ENCODE results near the gene ACOT12. TPM values are rescaled to one million over a fixed set of nuclear protein-coding genes. Genes with fewer than 3 reads are reported as not detected.
"Not testable (repeated sequence)": the region's sequence is repeated elsewhere in the genome, so short reads cannot be mapped to it uniquely, and the experiment has no call there.

Gene ACOT12
- total RNA-seq, 1 donor from 2014 or later = not detected

GRCh38 chr5:81297531-81297930 lies 96.4 kb downstream of the ACOT12 start:
- H3K4me3 Mint-ChIP-seq (ENCODE audit: low read depth) = no peak overlapping the region
- H3K27ac Mint-ChIP-seq = no peak overlapping the region
- intact Hi-C loops (cut with micrococcal nuclease) = loop anchor here (5.0 to 10.0 kb wide), 3 partner anchors 70 to 813 kb away; partner anchors contain the start of gene FAM151B
- H3K9me3 Mint-ChIP-seq = peaks cover 21% of the 10 kb centered on the region
- no peaks in the 10 kb centered on the region for H3K27me3 Mint-ChIP-seq (ENCODE audit: low read depth)
- H3K36me3 Mint-ChIP-seq (ENCODE audit: low read depth) = peaks cover 19% of the 10 kb centered on the region
- H3K4me1 Mint-ChIP-seq (ENCODE audit: low read depth) = peaks cover 36% of the 10 kb centered on the region
- DNase-seq (ENCODE audit: low spot score) = no peak

GRCh38 chr5:81294021-81294420 lies 99.9 kb downstream of the ACOT12 start:
- not testable (repeated sequence) for H3K27ac Mint-ChIP-seq; H3K27me3 Mint-ChIP-seq (ENCODE audit: low read depth); H3K4me3 Mint-ChIP-seq (ENCODE audit: low read depth); DNase-seq (ENCODE audit: low spot score)
- Mint-ChIP-seq H3K9me3 (peaks cover 54% of the 10 kb centered on the region), H3K36me3 (ENCODE audit: low read depth) (peaks cover 53% of the 10 kb centered on the region), H3K4me1 (ENCODE audit: low read depth) (peaks cover 41% of the 10 kb centered on the region)
- intact Hi-C loops (cut with micrococcal nuclease) = loop anchor here (10.0 kb wide), 2 partner anchors 99 to 809 kb away; partner anchors contain the start of gene FAM151B

GRCh38 chr5:81292130-81292529 lies 101.8 kb downstream of the ACOT12 start:
- Mint-ChIP-seq H3K4me3 (ENCODE audit: low read depth) (no peak overlapping the region), H3K4me1 (ENCODE audit: low read depth) (peaks cover 37% of the 10 kb centered on the region), H3K9me3 (peaks cover 54% of the 10 kb centered on the region), H3K36me3 (ENCODE audit: low read depth) (peaks cover 59% of the 10 kb centered on the region), H3K27me3 (ENCODE audit: low read depth) (no peaks in the 10 kb centered on the region), H3K27ac (no peak overlapping the region)
- intact Hi-C loops (cut with micrococcal nuclease) = loop anchor here (10.0 kb wide), 2 partner anchors 97 to 807 kb away; partner anchors contain the start of gene FAM151B
- no peak for DNase-seq (ENCODE audit: low spot score)

- DNase-seq (ENCODE audit: low spot score) = no peak
- Mint-ChIP-seq H3K4me3 (ENCODE audit: low read depth) (no peak overlapping the region), H3K27me3 (ENCODE audit: low read depth) (no peaks in the 10 kb centered on the region), H3K4me1 (ENCODE audit: low read depth) (peaks cover 50% of the 10 kb centered on the region), H3K36me3 (ENCODE audit: low read depth) (peaks cover 69% of the 10 kb centered on the region), H3K9me3 (peaks cover 54% of the 10 kb centered on the region), H3K27ac (no peak overlapping the region)
- intact Hi-C loops (cut with micrococcal nuclease) = loop anchor here (10.0 kb wide), 2 partner anchors 95 to 805 kb away; partner anchors contain the start of gene FAM151B
Observed at GRCh38 chr5:81290146-81290545, 103.8 kb downstream of the ACOT12 start.

GRCh38 chr5:81288021-81288433 lies 105.9 kb downstream of the ACOT12 start:
- no peak overlapping the region for H3K27ac Mint-ChIP-seq
- peaks cover 51% of the 10 kb centered on the region for H3K4me1 Mint-ChIP-seq (ENCODE audit: low read depth)
- no peak for DNase-seq (ENCODE audit: low spot score)
- H3K27me3 Mint-ChIP-seq (ENCODE audit: low read depth) = peaks cover 2% of the 10 kb centered on the region
- H3K9me3 Mint-ChIP-seq = peaks cover 41% of the 10 kb centered on the region
- H3K36me3 Mint-ChIP-seq (ENCODE audit: low read depth) = peaks cover 60% of the 10 kb centered on the region
- no peak overlapping the region for H3K4me3 Mint-ChIP-seq (ENCODE audit: low read depth)
- intact Hi-C loops (cut with micrococcal nuclease) = loop anchor here (10.0 kb wide), 1 partner anchor 273 kb away; no protein-coding TSS in a partner anchor

GRCh38 chr5:81286059-81286617 lies 107.8 kb downstream of the ACOT12 start:
- Mint-ChIP-seq H3K4me3 (ENCODE audit: low read depth) (no peak overlapping the region), H3K4me1 (ENCODE audit: low read depth) (peaks cover 44% of the 10 kb centered on the region), H3K9me3 (peaks cover 25% of the 10 kb centered on the region), H3K27ac (no peak overlapping the region), H3K36me3 (ENCODE audit: low read depth) (peaks cover 46% of the 10 kb centered on the region), H3K27me3 (ENCODE audit: low read depth) (peaks cover 2% of the 10 kb centered on the region)
- DNase-seq (ENCODE audit: low spot score) = no peak
- intact Hi-C loops (cut with micrococcal nuclease) = loop anchor here (2.0 to 10.0 kb wide), 2 partner anchors 43 to 271 kb away; no protein-coding TSS in a partner anchor

- intact Hi-C loops (cut with micrococcal nuclease) = loop anchor here (10.0 kb wide), 1 partner anchor 269 kb away; no protein-coding TSS in a partner anchor
- Mint-ChIP-seq H3K36me3 (ENCODE audit: low read depth) (peaks cover 25% of the 10 kb centered on the region), H3K9me3 (peaks cover 6% of the 10 kb centered on the region), H3K27me3 (ENCODE audit: low read depth) (peaks cover 2% of the 10 kb centered on the region), H3K4me1 (ENCODE audit: low read depth) (peaks cover 29% of the 10 kb centered on the region), H3K4me3 (ENCODE audit: low read depth) (no peak overlapping the region), H3K27ac (no peak overlapping the region)
- DNase-seq (ENCODE audit: low spot score) = no peak
Observed at GRCh38 chr5:81283976-81284375, 110.0 kb downstream of the ACOT12 start.

Other genes starting within 250 kb of the ACOT12 start
- gene CKMT2, start 160.8 kb downstream of the ACOT12 start, total RNA-seq = not detected in 2 replicates
- gene ZCCHC9, start 92.5 kb downstream of the ACOT12 start, total RNA-seq = 43.4 and 46.9 TPM in 2 replicates

Measured in activated T-helper 2 cell treated with anti-CD3 and anti-CD28 coated beads, Interferon-gamma antibody, Interleukin-2, Interleukin-4, amounts not matched to agents 10 μg/mL and 5 μg/mL and 100 μg/mL, durations not matched to agents 14 hours and 24 hours and 36 hours (primary cell).